ENCODE measurements around the gene OGDHL. TPM values are rescaled to one million over a fixed set of nuclear protein-coding genes. Genes with fewer than 3 reads are reported as not detected.

The OGDHL gene
- total RNA-seq, 6 experiments from 2014 or later = 0.05 to 0.19 (median 0.17) TPM; not detected in 1

GRCh38 chr10:49749556-49750491, 12.3 kb downstream of the OGDHL start:
- Mint-ChIP-seq H3K27me3 (ENCODE audit: insufficient read depth) (peaks cover 40% of the 10 kb centered on the region), H3K4me1 (ENCODE audit: low read depth) (no peaks in the 10 kb centered on the region), H3K4me3 (no peak overlapping the region), H3K36me3 (ENCODE audit: low read depth) (no peaks in the 10 kb centered on the region), H3K27ac (no peak overlapping the region), H3K9me3 (no peaks in the 10 kb centered on the region)
- no peak for TF ChIP-seq CTCF (IDR thresholded peaks at IDR 0.05)
- no peak for DNase-seq

GRCh38 chr10:49749144-49749543, 13.0 kb downstream of the OGDHL start:
- Mint-ChIP-seq H3K4me1 (ENCODE audit: low read depth) (no peaks in the 10 kb centered on the region), H3K27ac (no peak overlapping the region), H3K9me3 (no peaks in the 10 kb centered on the region), H3K36me3 (ENCODE audit: low read depth) (no peaks in the 10 kb centered on the region), H3K27me3 (ENCODE audit: insufficient read depth) (peaks cover 40% of the 10 kb centered on the region), H3K4me3 (no peak overlapping the region)
- no peak for DNase-seq
- TF ChIP-seq CTCF (IDR thresholded peaks at IDR 0.05) = no peak

- H3K27ac Mint-ChIP-seq = no peak overlapping the region
- no peak for DNase-seq
- H3K27me3 Mint-ChIP-seq (ENCODE audit: insufficient read depth) = peaks cover 39% of the 10 kb centered on the region
- no peaks in the 10 kb centered on the region for H3K9me3 Mint-ChIP-seq
- TF ChIP-seq CTCF (IDR thresholded peaks at IDR 0.05) = no peak
- no peaks in the 10 kb centered on the region for H3K4me1 Mint-ChIP-seq (ENCODE audit: low read depth)
- no peaks in the 10 kb centered on the region for H3K36me3 Mint-ChIP-seq (ENCODE audit: low read depth)
- H3K4me3 Mint-ChIP-seq = no peak overlapping the region
Observed at GRCh38 chr10:49748006-49748405, 14.1 kb downstream of the OGDHL start.

GRCh38 chr10:49747303-49747646, 14.8 kb downstream of the OGDHL start:
- no peak overlapping the region for H3K4me3 Mint-ChIP-seq
- peaks cover 32% of the 10 kb centered on the region for H3K27me3 Mint-ChIP-seq (ENCODE audit: insufficient read depth)
- no peaks in the 10 kb centered on the region for H3K36me3 Mint-ChIP-seq (ENCODE audit: low read depth)
- no peaks in the 10 kb centered on the region for H3K4me1 Mint-ChIP-seq (ENCODE audit: low read depth)
- no peak for TF ChIP-seq CTCF (IDR thresholded peaks at IDR 0.05)
- no peak overlapping the region for H3K27ac Mint-ChIP-seq
- no peak for DNase-seq
- H3K9me3 Mint-ChIP-seq = no peaks in the 10 kb centered on the region

- H3K9me3 Mint-ChIP-seq = no peaks in the 10 kb centered on the region
- H3K27ac Mint-ChIP-seq = no peak overlapping the region
- H3K4me3 Mint-ChIP-seq = no peak overlapping the region
- no peak for TF ChIP-seq CTCF (IDR thresholded peaks at IDR 0.05)
- no peaks in the 10 kb centered on the region for H3K36me3 Mint-ChIP-seq (ENCODE audit: low read depth)
- peaks cover 32% of the 10 kb centered on the region for H3K27me3 Mint-ChIP-seq (ENCODE audit: insufficient read depth)
- H3K4me1 Mint-ChIP-seq (ENCODE audit: low read depth) = no peaks in the 10 kb centered on the region
- no peak for DNase-seq
Observed at GRCh38 chr10:49746626-49747302, 15.4 kb downstream of the OGDHL start.

Measured in HFFc6 (cell line).